ENCODE measurements around the gene ALDH7A1. TPM values are rescaled to one million over a fixed set of nuclear protein-coding genes. Genes with fewer than 3 reads are reported as not detected.

The ALDH7A1 gene
- total and polyA plus RNA-seq, 10 of the 15 experiments (the other 5 are each of a cell fraction or from before 2014, with no cell fraction given), result 0.18 to 1.0 (median 0.41) TPM; not detected in 1

- no peak for TF ChIP-seq NFYB (IDR thresholded peaks at IDR 0.05; ENCODE audit: insufficient read depth, low read depth, low read length)
These were observed 81.7 kb downstream of the ALDH7A1 start (continued) for GRCh38 chr5:126513302-126513701.

- FAIRE-seq, result no peak
- Histone ChIP-seq H3K4me1 (ENCODE audit: control insufficient read depth, insufficient read depth, low read length) (no peaks in the 10 kb centered on the region), H3K9ac (ENCODE audit: control insufficient read depth, insufficient read depth, low read length) (no peak overlapping the region), H3K4me2 (ENCODE audit: control insufficient read depth, insufficient read depth) (no peak overlapping the region), H3K9me3 (replicated peaks; ENCODE audit: control insufficient read depth, insufficient read depth, low read length) (no peaks in the 10 kb centered on the region), H3K27me3 (replicated peaks in 1 of 2; ENCODE audit: control insufficient read depth in 2 of 2, insufficient read depth in 2 of 2, low read length in 1 of 2) (no peaks in the 10 kb centered on the region), H3K79me2 (ENCODE audit: control insufficient read depth, insufficient read depth, low read length) (no peaks in the 10 kb centered on the region), H4K20me1 (ENCODE audit: control insufficient read depth, insufficient read depth) (no peaks in the 10 kb centered on the region), H2AFZ (ENCODE audit: control insufficient read depth, low read depth, low read length) (no peak overlapping the region), H3K4me3 (no peak overlapping the region), H3K27ac (ENCODE audit: control insufficient read depth, insufficient read depth) (no peak overlapping the region), H3K36me3 (ENCODE audit: control insufficient read depth in 2 of 2, insufficient read depth in 2 of 2, low read length in 1 of 2) (no peaks in the 10 kb centered on the region)
- WGBS (ENCODE audit: insufficient coverage, insufficient replicate concordance, low lambda C conversion rate, missing lambda C conversion rate), result 0% methylated on average over 3 of the region's 3 CpGs
- POLR2A ChIA-PET, result no interaction called here
- in situ Hi-C loops (cut with MboI) (no loop called here), intact Hi-C loops (cut with micrococcal nuclease; ENCODE audit: unreplicated experiment) (no loop called here)
- BruUV-seq (replicated peaks), result no TSS peak
- TF ChIP-seq SIX5 (IDR thresholded peaks at IDR 0.05; ENCODE audit: low read depth, low read length, severe bottlenecking) (no peak), ZNF384 (IDR thresholded peaks at IDR 0.05; ENCODE audit: borderline replicate concordance, low read depth, low read length) (no peak), SMAD1 (IDR thresholded peaks at IDR 0.05; ENCODE audit: low read depth, partially characterized antibody) (no peak), MYC (IDR thresholded peaks at IDR 0.05; ENCODE audit: insufficient read depth, insufficient read length, insufficient replicate concordance, low read length, severe bottlenecking) (no peak), SMARCA5 (IDR thresholded peaks at IDR 0.05) (no peak), EZH2 (IDR thresholded peaks at IDR 0.05; ENCODE audit: borderline replicate concordance, control insufficient read depth, low read depth, low read length) (no peak), MEF2A (IDR thresholded peaks at IDR 0.05; ENCODE audit: insufficient read depth, low read depth, low read length) (no peak), MEF2B (IDR thresholded peaks at IDR 0.05; ENCODE audit: partially characterized antibody, poor library complexity, severe bottlenecking) (no peak), POU2F2 (IDR thresholded peaks at IDR 0.05; ENCODE audit: borderline replicate concordance, low read depth, low read length) (no peak), USF1 (IDR thresholded peaks at IDR 0.05; ENCODE audit: borderline replicate concordance, extremely low read length, insufficient read depth, low read depth, low read length) (no peak)
- TF ChIP-seq, protein P1, sequence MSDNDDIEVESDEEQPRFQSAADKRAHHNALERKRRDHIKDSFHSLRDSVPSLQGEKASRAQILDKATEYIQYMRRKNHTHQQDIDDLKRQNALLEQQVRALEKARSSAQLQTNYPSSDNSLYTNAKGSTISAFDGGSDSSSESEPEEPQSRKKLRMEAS (IDR thresholded peaks at IDR 0.05; ENCODE audit: low read depth, low read length), result no peak
- SMC1A ChIA-PET (ENCODE audit: uncharacterized antibody, unreplicated experiment), result interaction anchor here (0.9 to 1.6 kb wide), 2 partner anchors 17 to 157 kb away, joined by 3 to 4 read pairs; no protein-coding TSS in a partner anchor
- ATAC-seq, result no peak
- CTCF ChIA-PET, result interaction anchor here (3.2 kb wide), 1 partner anchor 12 kb away, joined by 16 read pairs; no protein-coding TSS in a partner anchor
- no peak for DNase-seq (ENCODE audit: low read depth, low spot score)
- RAD21 ChIA-PET (ENCODE audit: unreplicated experiment), result no interaction called here
These were observed 82.6 kb downstream of the ALDH7A1 start for GRCh38 chr5:126512451-126512850.
